ENCODE measurements around the gene KRTAP1-3.
"Not testable (repeated sequence)": the region's sequence is repeated elsewhere in the genome, so short reads cannot be mapped to it uniquely, and the experiment has no call there.

DNA sequence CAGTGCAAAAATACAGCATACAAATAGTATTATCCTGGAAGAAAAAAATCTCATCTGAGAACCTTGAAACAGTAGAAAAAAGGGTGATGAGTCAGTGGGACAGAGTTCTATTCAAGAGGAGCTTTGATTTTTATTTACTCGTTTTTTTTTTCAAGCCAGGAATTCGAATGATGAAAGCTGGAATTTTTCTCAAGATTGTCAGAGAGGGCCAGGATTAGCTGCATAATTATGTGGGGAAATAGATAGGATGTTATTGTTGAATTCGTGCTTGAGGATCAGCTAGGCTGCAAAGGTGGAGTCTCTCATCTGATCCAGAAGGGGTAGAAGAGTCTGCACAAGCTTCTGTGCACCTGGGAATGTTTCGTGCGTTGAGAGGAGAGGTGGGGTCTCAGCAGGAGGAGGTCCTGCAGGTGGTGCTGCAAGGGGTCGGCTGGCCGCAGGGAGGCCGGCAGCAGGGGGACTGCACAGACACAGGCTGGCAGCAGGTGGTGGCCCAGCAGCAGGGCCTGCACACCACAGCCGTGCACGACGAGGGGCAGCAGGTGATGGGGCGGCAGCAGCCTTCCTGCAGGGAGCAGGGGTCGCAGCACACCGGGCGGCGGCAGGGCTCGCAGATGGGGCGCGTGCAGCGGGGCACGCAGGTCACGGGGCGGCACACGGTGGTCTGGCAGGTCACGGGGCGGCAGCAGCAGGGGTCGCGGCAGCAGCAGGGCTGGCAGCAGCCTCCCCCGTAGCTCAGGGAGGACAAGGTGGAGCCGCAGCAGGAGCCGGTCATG, 24.8 kb upstream of the KRTAP1-3 start:
- TF ChIP-seq, protein P1, sequence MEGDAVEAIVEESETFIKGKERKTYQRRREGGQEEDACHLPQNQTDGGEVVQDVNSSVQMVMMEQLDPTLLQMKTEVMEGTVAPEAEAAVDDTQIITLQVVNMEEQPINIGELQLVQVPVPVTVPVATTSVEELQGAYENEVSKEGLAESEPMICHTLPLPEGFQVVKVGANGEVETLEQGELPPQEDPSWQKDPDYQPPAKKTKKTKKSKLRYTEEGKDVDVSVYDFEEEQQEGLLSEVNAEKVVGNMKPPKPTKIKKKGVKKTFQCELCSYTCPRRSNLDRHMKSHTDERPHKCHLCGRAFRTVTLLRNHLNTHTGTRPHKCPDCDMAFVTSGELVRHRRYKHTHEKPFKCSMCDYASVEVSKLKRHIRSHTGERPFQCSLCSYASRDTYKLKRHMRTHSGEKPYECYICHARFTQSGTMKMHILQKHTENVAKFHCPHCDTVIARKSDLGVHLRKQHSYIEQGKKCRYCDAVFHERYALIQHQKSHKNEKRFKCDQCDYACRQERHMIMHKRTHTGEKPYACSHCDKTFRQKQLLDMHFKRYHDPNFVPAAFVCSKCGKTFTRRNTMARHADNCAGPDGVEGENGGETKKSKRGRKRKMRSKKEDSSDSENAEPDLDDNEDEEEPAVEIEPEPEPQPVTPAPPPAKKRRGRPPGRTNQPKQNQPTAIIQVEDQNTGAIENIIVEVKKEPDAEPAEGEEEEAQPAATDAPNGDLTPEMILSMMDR (IDR thresholded peaks at IDR 0.05; ENCODE audit: insufficient read depth, low read length), result not testable (repeated sequence)
- not testable (repeated sequence) for TF ChIP-seq SPI1 (IDR thresholded peaks at IDR 0.05; ENCODE audit: borderline replicate concordance, low read depth); POLR2AphosphoS5 (IDR thresholded peaks at IDR 0.05; ENCODE audit: low read depth); GABPA (IDR thresholded peaks at IDR 0.05; ENCODE audit: low read depth)
- TF ChIP-seq, protein P2, sequence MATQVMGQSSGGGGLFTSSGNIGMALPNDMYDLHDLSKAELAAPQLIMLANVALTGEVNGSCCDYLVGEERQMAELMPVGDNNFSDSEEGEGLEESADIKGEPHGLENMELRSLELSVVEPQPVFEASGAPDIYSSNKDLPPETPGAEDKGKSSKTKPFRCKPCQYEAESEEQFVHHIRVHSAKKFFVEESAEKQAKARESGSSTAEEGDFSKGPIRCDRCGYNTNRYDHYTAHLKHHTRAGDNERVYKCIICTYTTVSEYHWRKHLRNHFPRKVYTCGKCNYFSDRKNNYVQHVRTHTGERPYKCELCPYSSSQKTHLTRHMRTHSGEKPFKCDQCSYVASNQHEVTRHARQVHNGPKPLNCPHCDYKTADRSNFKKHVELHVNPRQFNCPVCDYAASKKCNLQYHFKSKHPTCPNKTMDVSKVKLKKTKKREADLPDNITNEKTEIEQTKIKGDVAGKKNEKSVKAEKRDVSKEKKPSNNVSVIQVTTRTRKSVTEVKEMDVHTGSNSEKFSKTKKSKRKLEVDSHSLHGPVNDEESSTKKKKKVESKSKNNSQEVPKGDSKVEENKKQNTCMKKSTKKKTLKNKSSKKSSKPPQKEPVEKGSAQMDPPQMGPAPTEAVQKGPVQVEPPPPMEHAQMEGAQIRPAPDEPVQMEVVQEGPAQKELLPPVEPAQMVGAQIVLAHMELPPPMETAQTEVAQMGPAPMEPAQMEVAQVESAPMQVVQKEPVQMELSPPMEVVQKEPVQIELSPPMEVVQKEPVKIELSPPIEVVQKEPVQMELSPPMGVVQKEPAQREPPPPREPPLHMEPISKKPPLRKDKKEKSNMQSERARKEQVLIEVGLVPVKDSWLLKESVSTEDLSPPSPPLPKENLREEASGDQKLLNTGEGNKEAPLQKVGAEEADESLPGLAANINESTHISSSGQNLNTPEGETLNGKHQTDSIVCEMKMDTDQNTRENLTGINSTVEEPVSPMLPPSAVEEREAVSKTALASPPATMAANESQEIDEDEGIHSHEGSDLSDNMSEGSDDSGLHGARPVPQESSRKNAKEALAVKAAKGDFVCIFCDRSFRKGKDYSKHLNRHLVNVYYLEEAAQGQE (IDR thresholded peaks at IDR 0.05; ENCODE audit: insufficient replicate concordance, low read depth), result not testable (repeated sequence)

Measured in HL-60 (cell line).